GOT3 (cell line): ENCODE results near the gene TEKT5.
"Not testable (repeated sequence)": the region's sequence is repeated elsewhere in the genome, so short reads cannot be mapped to it uniquely, and the experiment has no call there.

Source experiments
- DNase-seq: peaks from one replicate; lab custom pipeline; 2025; ENCODE audit warnings: mixed read lengths; lab: John Stamatoyannopoulos, UW

Gene TEKT5

DNA sequence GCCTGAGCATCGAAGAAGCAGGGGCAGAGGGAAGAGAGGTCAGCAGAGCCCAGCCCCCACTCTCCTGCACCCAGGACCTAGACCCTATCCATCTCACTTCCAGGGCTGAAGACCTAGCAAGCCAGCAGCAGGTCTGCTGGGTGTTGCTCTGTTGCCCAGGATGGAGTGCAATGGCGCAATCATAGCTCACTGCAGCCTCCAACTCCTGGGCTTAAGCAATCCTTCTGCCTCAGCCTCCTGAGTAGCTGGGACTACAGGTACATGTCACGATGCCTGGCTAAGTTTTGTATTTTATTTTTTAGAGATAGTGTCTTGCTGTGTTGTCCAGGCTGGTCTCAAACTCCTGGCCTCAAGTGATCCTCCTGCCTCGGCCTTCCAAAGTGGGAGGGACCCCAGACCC lies 61.3 kb downstream of the TEKT5 start:
- not testable (repeated sequence) for DNase-seq

DNA sequence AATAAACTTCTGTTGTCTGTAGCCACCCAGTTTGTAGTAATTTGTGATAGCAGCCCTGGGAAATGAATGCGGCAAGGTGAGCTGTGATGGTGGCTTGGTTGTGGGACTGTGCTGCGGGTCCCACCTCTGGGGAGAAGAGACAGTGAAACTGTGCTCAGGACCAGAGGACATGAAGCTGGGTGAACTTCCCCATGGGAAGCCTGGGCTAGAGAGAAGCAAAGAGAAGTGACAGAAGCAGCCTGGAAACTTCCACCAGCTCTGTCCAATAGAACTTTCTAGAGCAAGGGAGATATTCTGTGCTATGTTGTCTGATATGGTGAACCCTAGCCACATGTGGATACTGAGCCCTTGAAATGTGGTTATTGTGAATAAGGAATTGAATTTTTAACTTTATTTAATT lies 62.8 kb downstream of the TEKT5 start:
- DNase-seq = no peak

DNA sequence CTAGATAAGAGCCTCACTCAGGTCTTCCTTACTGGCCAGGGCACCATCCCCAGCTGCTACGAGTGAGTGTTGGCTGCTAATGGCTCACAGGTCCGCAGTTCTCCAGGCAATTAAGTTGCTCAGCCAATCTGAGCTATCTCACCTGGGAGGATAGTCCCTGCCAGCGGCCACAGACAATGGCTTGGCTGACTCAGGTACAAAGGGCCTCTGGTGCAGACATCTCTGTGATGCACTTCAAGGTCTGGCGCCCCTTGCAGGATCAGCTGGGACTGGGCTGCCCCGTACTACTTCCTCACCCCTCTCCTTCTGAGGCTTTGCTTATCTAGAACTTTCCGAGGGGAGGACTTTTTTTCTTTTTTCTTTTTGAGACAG lies 65.2 kb downstream of the TEKT5 start:
- no peak for DNase-seq

DNA sequence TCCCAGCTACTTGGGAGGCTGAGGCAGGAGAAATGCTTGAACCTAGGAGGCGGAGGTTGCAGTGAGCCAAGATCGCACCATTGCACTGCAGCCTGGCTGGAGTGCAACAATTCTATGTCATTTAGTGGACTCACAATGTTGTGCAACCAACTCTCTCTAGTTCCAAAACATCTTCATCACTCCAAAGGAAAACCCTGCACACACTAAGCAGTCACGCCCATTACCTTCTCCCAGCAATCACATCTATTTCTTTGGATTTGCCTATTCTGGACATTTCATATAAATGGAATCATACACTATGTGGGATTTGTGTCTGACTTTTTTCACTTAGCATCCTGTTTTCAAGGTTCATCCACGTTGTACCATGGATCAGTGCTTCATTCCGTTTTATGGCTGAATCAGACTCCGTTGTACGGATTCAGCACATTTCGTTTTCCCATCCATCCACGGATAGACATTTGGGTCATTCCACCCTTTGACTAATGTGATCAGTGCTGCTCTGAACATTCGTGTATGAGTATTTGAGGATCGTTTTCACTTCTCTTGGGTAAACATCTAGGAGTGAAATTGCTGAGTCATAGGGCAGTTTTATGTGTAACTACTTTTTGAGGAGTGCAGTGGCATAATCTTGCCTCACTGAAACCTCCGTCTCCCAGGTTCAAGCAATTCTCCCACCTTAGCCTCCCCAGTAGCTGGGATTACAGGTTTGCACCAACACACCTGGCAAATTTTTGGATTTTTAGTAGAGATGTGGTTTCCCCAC lies 69.0 kb downstream of the TEKT5 start:
- no peak for DNase-seq

DNA sequence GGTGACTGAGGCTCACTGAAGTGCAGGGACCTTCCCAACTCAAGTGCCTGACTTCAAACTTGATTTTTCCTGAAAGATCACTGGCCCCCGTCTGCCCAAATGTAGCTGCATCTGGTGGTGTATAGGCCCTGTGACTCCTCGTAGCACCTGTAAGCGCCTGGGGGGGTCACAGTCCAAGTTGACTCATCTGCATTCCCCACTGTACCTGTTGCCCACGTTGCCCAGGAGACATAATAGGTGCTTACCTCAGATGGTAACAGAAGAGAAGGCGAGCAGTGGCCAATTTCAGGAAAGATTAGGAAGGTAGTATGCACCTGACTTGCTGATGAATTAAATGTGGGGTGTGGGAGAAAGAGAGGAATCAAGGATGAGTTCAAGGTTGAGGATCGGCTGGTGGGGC lies 70.2 kb downstream of the TEKT5 start:
- no peak for DNase-seq

DNA sequence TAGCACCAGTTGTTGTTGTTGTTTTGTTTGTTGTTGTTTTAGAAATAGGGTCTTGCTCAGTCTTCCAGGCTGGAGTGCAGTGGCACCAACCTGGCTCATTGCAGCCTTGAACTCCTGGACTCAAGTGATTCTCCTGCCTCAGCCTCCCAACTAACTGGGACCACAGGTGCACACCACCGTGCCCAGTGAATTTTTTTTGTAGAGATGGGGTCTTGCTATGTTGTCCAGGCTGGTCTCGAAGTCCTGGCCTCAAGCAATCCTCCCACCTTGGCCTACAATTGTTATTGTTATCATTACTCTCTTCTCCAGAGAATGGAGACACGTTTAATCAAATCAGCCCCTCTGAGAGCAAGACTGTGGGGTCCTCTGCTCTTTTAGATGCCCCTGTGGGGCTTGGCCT lies 71.7 kb downstream of the TEKT5 start:
- no peak for DNase-seq

DNA sequence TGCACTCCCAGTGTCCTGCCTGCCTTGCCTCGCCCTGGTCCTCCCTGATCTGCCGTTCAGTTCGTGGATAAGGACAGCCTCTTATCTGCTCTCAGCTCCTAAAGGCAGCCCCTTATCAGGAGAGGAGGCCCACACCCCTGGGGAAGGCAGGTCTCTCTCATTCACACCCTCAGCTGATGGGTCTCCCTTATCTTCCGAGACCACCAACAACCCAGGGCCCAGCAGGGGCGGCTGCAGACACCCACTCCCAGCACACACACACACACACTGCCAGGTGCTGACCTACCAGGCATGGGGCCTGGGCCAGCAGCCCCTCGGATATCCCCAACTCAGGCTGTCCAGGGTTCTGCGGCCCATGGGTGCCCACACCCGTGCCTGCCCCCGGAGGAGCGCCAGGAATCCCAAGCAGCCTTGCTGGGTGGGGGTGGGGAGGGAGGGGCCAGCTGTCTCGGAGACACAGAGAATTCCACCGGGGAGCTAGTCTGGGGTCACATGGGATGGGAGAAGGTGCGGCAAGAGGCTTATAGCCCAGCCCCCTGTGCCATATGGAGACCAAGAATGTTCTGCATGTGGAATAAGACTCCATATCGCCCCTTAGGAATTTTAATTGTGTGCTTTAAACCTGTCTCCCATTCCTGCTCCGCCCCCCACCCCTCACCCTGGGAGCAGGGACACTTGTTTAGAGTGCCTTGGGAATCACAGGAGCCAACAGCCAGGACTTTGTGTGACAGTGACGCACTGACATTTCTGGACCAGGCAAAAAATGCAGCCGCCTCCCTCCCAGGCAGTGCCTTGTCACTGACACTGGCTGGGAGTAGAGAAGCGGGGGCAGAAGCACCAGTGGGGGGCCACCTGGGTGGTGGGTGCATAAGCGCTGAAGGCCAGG lies 72.5 kb downstream of the TEKT5 start:
- no peak for DNase-seq

DNA sequence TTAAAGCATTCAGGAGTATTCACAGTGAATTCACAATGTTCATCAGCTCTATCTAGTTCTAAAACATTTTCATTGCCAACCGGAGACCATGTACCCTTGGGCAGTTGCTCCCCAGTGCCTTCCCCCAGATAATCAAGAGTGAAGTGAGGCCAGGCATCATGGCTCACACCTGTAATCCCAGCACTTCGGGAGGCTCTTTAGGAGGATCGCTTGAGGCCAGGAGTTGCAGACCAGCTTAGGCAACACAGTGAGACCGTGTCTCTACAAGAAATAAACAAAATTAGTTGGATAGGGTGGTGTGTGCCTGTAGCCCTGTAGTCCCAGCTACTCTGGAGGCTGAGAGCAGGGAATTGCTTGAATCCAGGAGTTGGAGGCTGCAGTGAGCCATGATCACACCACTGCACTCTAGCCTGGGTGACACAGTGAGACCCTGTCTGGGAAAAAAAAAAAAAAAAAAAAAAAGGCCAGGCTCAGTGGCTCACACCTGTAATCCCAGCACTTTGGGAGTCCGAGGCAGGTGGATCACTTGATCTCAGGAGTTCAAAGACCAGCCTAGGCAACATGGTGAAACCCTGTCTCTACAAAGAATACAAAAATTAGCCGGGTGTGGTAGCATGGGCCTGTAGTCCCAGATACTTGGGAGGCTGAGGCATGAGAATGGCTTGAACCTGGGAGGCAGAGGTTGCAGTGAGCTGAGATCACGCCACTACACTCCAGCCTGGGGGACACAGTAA lies 73.3 kb downstream of the TEKT5 start:
- DNase-seq = not testable (repeated sequence)

DNA sequence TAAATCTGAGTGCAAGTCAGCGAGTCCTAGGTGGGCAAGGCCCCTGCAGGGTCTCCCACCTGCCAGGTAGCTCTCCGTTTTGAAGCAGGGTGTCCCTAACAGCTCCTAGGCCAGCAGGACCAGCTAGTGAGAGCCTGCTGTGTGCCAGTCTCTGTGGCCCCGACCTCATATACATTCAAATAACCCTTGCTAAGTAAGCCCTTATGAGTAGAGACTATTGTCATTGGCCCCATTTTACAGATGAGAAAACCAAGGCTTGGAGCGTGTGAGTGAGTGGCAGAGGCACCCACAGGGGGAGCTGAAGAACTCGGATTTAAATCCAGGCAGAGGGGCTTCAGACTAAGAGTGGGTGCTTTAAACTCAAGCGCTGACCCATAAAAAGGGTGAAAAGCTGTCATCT lies 74.6 kb downstream of the TEKT5 start:
- DNase-seq = no peak

DNA sequence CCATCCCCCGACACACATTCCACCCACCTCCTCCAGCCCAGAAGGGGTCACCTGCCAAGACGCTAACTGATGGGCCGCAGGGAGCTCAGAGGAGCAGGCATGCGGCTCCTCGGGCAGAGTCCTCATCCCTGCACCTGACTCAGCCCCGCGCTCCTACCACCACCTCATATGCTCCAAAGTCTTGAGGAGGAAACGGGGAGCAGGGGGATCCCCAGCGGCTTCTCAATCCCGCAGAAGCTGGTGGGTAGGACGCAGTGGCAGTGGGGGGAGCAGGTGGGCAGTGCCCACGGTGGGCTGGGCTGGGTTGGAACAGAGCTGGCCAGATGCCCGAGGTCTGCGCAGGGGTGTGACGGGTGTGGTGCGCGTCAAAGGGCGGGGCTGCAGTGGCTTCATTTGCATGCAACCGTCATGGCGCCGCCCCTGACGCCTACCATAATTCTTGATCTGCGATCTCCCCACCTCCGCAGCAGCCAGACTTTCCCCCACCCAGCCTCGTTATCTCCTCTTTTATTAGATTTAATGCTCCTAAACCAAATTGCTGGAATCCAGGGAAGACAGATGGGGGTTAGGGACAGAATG lies 75.4 kb downstream of the TEKT5 start:
- no peak for DNase-seq

DNA sequence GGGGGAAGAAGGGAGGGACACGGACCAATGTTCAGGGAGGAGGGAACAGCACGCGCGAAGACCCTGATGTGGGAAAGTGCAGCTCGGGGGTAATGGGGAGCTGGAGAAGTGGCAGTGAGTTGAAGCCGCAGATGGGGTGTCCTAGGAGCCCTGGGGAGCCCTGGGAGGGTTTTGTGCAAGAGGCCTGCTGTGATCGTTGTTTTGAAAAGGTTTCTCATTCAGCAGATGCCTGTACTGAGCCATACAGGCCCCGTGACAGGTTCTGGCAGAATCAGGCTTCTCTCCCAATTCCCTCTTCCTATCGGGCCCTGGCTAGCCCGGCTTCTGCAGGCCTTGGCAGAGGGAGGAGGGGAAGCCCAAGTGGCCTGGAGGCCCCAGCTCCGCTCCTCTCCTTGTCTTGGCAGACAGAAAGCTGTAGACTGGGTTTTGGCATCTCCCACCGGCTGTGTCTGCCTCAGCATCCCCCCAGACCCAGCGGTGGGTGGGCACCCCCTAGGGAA lies 76.0 kb downstream of the TEKT5 start:
- no peak for DNase-seq

DNA sequence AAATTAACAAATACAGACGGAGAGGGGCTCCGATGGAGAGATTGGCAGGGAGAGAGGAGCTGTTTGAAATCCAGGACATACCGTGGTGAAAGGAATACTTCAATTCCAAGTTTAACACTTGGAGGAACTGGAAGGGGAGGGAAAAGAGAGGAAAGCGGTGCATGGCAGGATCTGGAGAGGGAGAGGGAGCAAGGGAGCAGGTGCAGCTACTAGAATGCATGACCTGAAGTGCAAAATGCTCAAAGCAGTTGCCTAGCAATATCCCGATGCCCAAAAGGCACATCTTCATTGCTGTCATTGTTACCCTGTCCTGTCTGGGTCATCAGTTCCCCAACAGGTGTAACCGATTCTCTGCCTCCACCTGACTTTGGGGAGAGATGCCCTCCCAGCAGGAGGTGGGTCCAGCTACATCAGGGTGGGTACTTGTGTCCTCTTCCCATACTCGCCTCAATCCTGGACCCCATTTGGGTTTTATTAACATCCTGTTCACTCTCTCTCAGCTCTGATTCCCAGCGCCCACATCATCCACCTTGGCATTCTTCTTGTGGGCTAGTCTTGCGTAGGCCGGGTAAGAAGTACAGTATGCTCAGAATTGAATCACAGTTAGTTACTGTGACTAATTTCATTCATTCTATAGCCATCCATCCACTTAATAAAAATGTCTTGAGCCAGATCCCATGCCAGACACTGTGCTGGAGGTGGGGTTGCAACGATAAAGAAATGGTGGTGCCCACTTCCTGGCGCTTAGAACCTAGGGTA lies 76.9 kb downstream of the TEKT5 start:
- no peak for DNase-seq

DNA sequence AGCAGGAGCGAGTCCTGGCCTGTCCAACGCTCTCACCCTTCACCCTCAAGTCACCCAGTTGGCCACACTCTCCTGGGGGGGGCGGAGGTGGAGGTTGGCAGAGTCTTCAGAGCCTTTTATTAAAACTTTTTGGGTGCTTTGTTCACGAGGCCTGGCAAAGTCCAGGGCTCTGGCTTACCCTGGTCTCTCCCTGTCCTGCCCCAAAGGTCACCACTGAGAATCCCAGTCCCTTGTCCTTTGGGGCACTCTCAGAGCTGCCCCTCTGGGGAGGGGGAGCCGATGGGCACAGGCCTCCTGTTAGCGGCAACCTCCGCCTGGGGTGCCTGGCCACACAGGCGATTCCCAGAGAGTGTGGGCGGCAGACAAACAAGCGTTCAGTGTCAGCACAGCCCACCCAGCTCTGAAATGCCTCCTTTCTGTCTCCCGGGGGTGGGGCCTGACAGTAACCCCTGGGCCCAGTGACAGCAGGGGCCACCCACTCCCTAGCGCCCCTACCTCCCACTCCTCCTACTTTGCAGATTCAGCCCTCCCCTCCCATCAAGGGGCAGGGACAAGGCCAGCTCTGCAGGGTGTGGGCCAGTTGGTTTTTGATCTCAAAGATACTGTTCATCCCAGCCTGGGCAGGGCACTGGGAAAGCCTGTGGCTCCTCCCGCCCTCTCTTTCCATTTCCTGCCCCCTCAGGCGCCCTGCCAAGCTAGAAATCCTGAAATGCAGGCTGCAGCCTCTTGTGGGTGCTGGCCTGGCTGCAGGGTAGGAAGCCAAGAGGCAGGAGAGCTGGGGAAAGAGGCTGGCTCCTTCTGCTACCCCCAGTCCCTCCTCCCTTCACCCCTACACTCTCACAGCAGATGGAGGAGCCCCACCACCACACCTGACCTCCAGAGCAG lies 77.7 kb downstream of the TEKT5 start:
- no peak for DNase-seq

DNA sequence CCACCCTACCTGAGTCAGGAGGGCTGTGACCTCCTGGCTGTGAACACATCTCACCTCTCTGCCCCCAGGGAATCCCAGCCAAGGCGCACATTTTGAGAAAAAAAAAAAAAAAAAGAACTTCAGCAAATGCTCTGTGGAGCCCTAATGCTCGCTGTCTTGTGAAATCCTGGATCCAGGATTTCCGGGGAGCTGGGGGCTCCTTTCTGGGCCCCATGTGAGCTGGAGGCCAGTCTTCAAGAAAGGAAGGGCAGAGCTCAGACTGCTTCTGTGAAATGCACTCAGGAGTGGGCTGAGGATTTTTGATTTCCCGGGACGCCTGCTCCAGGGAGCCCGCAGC lies 78.3 kb downstream of the TEKT5 start:
- DNase-seq = no peak

DNA sequence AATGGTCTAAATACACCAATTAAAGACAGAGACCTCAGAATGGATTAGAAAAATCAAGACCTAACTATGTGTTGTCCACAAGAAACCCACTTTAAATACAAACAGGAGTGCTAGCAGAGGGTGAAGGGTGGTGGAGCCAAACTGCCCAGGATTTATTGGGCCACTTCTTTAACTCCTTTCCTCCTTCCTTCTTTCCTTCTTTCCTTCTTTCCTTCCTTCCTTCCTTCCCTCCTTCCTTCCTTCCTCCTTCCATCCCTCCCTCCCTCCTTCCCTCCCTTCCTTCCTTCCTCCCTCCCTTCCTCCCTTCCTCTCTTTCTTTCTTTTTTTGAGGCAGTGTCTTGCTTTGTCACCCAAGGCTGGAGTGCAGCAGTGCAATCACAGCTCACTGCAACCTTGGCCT lies 80.0 kb downstream of the TEKT5 start:
- DNase-seq = no peak

DNA sequence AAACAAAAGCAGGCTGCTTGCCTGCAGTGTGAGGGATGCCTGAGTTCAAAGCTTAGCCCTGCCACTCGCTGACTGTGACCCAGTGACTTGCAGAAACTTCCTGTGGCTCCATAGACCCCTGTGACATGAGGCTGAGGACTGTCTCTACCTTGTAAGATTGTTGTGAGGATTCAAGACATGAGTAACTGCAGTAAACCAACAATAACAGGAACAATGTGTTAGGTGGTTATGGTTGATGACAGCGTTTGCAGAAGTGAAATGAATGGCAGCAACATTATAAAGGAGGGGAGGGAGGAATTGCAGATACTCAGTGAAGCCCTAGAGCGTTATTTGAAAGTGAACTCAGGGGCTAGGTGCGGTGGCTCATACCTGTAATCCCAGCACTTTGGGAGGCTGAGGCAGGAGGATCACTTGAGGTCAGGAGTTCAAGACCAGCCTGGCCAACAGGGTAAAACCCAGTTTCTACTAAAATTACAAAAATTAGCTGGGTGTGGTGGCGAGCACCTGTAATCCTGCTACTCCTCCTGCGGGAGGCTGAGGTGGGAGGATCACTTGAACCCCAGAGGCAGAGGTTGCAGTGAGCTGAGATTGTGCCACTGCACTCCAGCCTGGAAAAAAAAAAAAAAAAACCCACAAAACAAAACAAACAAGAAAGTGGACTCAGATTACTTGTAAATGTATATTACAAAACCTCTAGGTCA lies 80.8 kb downstream of the TEKT5 start:
- DNase-seq = no peak

DNA sequence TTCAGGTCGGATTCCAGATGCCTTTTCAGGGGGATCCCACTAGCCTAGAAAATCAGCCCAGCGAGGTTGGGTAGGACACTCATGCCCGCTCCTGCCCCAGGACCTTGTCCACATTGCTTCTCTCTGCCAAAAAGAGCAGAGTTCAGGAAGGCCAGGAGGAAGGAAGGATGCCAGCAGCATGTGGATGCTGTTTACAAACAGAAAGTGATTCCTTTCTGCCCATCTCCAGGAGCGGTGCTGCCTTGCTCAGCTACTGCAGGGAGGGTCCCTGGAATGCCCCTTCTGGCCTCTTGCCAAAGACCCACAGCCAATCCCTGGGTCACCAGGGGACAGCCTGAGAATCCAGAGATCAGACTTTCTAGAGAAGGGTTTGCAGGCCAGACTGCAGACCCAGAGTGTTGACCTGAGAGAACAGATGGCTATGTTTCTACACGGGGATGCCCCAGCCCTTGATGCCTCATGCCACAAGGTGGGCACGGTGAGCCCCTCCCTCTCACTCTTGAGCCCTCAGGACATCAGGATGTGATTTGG lies 82.0 kb downstream of the TEKT5 start:
- no peak for DNase-seq

DNA sequence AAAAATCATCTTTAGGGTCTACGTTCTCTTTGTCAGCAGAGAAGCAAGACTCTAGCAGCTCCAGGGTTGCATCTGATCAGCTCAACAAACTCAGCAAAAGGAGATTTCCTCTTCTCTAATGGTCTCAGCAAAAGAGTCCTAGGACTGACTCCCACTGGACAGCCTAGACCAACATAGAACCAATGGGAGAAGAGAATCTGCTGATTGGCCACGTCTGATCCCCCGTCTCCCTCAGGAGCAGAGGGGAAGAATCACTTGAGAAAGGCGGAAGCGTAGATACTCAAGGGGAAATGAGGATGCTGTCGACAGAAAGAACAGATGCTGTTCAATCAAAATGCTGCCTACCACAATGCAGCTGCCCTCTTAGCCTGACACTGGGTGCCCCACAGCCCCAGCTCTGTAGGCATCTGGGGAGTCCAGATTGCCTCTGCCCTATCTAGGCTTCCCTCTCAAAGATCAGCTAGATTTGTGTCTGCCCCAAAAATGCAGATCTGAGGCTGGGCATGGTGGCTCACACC lies 82.8 kb downstream of the TEKT5 start:
- DNase-seq = no peak

DNA sequence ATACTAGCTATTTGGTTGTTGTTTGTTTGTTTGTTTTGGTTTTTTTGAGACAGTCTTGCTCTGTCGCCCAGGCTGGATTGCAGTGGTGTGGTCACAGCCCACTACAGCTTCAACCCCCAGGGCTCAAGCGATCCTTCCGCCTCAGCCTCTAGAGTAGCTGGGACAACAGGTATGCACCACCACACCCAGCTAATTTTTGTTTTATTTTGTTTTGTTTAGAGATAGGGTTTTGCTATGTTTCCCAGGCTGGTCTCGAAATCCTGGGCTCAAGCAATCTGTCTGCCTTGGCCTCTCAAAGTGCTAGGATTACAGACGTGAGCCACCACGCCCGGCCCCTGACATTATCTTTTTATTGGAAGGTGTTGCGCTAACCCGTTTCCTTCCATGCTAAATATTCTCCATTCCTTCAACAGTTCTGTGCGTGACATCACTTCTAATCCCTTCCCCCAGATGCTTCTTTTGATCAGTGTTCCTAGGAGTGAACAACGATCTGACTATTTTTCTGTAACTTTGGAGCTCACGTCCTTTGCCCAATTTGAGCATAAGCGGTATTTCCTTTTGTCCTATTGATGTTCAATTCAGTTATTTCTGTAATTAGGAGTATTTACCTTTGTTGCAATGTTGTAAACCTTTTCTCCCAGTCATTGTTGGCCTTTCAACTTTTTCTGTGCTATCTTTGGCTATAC lies 84.1 kb downstream of the TEKT5 start:
- no peak for DNase-seq
